Measurements from ENCODE around the gene SUGCT.
"Not testable (repeated sequence)": the region's sequence is repeated elsewhere in the genome, so short reads cannot be mapped to it uniquely, and the experiment has no call there.

SUGCT gene

DNA sequence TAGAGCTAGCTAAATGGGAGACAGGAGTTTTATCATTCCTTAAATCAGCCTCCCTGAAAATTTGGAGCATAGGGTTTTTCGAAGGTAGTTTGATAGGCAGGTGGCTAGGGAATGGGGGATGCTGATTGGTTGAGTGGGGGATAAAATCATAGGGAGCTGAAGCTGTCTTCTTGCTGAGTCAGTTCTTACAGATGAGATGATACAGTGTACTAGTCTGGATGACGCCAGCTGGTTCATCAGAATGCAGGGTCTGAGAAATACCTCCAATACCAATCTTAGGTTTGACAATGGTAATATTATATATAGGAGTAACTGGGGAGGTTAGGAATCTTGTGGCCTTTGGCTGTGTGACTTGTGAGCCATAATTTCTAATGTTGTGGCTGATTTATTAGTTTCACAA, 271.2 kb downstream of the SUGCT start:
- no peak for DNase-seq (ENCODE audit: low read depth)

DNA sequence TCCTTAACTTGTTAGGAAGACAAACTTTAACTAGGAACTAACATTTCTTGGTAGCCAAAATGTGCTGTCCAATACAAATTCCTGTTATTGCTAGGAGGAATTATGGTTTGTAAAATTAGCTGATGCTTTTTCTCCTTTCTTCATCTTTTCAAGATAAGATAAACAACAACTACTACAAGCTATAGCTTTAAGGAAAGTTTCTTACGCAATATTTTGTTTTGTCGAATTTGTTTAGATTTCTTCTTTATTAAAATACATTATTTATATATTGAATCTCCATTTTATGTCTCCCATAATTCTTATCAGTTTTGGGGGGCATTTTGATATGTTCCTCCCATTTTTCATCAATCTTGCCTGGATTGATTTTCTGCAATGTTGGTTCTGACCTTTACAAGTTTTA, 277.5 kb downstream of the SUGCT start:
- DNase-seq (ENCODE audit: low read depth): no peak

DNA sequence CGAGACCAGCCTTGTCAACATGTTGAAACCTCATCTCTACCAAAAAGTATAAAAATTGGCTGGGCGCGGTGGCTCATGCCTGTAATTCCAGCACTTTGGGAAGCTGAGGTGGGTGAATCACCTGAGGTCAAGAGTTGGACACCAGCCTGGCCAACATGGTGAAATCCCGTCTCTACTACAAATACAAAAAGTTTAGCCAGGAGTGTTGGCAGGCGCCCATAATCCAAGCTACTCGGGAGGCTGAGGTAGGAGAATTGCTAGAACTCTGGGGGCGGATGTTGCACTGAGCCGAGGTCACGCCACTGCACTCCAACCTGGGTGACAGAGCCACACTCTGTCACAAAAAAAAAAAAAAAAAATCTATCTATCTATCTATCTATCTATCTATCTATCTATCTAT, 279.9 kb downstream of the SUGCT start:
- not testable (repeated sequence) for DNase-seq (ENCODE audit: low read depth)

GRCh38 chr7:40418448-40418847, 283.6 kb downstream of the SUGCT start:
- no peak for DNase-seq (ENCODE audit: low read depth)

GRCh38 chr7:40418983-40419382, 284.2 kb downstream of the SUGCT start:
- DNase-seq (ENCODE audit: low read depth): no peak

DNA sequence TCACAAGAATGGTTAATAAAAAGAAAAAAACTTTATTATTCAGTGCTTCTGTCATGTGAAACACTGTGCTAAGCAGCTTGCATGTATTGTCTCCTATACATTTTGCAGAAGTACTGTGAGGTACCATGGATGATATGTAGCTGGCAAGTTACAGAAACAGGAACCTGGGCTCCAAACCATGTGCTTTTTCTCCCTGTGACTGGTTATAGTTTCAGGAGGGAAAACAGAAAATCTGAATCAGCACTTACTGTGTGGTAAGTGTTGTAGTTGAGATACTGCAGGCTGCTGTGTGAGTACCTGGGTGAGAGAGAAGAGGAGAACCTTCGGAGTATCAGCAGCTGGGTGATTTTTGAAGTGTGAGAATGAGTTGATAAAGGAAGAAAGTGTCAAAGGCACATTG, 285.0 kb downstream of the SUGCT start:
- no peak for DNase-seq (ENCODE audit: low read depth)

- DNase-seq (ENCODE audit: low read depth): no peak
Observed at GRCh38 chr7:40421433-40421832, 286.6 kb downstream of the SUGCT start.

- DNase-seq (ENCODE audit: low read depth): no peak
Observed at GRCh38 chr7:40425696-40426095, 290.9 kb downstream of the SUGCT start.

GRCh38 chr7:40428421-40428820, 293.6 kb downstream of the SUGCT start:
- DNase-seq (ENCODE audit: low read depth): no peak

GRCh38 chr7:40429826-40430225, 295.0 kb downstream of the SUGCT start:
- DNase-seq (ENCODE audit: low read depth): no peak

DNA sequence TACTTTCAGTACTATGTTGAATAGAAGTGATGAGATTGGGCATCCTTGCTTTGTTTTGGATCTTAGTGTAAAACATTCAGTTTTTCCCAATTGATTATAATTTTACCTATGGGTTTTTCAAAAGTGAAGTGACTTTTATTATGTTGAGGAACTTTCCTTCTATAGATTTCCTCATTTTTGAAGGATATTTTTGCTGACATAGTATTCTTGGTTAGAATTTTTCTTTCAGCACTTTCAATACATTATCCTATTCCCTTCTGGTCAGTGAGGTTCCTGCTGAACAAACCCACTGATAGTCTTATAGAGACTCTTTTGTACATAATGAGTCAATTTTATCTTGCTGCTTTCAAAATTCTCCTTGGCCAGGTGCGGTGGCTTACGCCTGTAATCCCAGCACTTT, 297.2 kb downstream of the SUGCT start:
- no peak for DNase-seq (ENCODE audit: low read depth)

GRCh38 chr7:40436710-40437109, 301.9 kb downstream of the SUGCT start:
- DNase-seq (ENCODE audit: low read depth): no peak

DNA sequence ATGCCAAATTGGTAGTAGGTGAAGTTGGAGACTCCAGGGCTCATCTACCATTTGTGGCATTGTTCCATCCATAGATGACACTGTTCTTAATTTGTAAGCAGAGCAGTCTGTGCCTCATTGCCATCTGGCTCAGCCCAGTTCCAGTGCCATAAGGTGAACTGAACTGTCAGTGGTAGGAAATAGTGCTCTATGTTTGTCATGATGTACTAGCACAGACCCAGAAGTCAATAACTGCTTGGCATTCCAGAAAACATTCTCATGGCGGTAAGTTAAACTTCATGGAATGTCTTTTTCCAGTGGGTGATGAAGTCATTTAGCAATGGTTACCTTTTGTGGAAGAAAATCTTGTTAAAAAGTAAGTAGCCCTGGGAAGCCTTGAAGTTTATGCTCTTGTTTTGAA, 302.7 kb downstream of the SUGCT start:
- no peak for DNase-seq (ENCODE audit: low read depth)

GRCh38 chr7:40437936-40438634, 303.3 kb downstream of the SUGCT start:
- no peak for DNase-seq (ENCODE audit: low read depth)

- DNase-seq (ENCODE audit: low read depth): no peak
Observed at GRCh38 chr7:40439686-40440085, 304.9 kb downstream of the SUGCT start.

DNA sequence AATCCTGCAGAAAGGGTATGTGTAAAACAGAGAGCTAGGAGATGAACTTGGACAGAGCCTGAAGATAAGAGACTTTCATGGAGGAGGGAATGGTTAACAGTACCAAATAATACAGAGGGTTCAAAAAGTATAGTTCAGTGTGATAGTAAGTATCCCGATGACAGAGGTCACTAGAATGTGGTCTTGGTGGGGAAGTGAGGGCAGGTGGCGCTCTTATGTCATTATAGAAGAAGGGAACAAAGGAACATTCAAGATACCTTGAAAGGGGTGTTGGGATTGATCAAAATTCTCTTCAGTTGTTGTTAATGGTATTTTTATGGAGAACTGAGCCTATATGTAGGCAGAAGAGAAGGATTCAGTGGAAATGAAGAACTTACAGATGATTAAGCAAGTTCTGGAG, 312.5 kb downstream of the SUGCT start:
- no peak for DNase-seq (ENCODE audit: low read depth)

DNA sequence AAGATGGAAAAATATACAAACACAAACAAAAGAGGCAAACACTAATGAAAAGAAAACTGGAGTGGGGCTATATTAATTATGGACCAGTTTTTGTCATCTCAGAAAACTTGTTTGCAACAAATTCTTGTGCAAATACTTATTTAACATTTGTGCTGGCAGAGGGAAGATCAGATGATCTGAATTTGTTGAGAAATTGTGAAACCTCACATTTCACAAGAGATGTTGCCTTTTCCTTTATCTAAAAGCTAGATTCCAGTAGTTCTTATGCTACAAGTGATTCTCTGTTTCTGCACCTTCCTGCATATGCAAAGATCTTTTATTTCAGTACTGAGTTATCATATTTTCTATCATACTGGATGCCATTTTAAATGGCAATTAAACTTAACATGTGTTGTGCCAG, 320.7 kb downstream of the SUGCT start:
- DNase-seq (ENCODE audit: low read depth): no peak

- no peak for DNase-seq (ENCODE audit: low read depth)
Observed at GRCh38 chr7:40457776-40458480, 323.1 kb downstream of the SUGCT start.

DNA sequence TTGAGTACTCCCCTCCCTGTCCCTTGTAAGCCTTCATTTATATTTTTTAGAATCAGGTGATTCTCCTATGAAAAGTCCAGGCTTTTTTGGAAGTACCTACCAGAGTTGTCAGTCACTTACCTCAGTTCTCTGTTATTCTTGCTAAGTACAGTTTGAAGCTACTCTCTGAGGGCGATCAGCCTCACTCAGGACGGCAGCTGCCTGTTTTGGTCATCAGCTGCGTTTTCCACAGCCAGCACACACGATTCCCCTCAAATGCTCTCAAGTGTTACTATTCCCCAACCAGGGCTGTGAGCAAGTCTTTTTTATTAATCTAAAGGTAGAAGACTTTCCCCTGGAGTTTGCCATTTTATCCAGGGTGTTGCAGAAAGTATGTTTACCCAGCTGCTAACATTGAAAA, 328.6 kb downstream of the SUGCT start:
- DNase-seq (ENCODE audit: low read depth): no peak

DNA sequence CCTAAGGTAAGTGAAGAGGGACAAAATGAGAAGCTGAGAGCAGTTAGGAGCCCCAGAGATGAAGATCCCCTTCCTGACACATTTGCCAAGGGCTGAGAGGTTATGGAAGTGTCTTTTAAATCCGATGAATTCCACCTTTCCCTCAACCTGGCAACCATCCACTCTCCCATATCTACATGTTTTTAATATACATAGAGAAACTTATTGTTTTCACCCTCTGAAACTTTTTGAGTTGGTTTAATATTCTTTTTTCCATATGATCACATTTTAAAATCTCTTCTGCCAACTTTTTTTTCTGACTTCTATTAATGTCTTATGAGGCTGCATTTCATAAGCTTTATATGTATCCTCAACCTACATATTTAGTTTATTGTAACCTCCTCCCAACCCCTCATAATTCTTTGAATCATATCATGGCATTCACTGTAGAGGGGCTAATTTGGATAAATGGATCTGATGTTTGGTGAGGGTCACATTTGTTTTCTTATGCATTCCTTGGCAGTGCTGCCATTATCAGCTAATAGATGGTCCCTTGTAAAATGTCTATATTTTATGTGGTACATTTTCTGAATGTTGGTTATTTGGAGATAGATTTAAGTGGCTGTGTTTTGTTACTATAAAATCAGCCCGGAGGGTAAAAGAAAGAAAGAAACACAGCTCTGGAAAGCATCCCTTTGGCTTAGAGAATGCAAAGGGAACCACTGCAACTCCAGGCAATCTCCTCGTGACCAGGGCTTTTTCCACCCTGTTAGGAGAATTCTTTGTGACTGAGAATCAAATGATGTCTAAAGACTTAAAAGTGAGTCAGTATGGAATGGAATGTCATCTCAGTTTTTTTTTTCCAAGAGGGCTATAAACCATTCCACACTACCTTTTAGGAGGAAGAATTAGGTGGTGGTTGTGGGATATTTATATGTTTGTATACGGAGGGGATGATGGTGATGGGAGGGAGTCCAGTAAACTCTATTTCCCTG, 334.4 kb downstream of the SUGCT start:
- DNase-seq (ENCODE audit: low read depth): no peak

- DNase-seq (ENCODE audit: low read depth): no peak
Observed at GRCh38 chr7:40470091-40470592, 335.3 kb downstream of the SUGCT start.

- DNase-seq (ENCODE audit: low read depth): no peak
Observed at GRCh38 chr7:40470817-40471216, 336.0 kb downstream of the SUGCT start.

DNA sequence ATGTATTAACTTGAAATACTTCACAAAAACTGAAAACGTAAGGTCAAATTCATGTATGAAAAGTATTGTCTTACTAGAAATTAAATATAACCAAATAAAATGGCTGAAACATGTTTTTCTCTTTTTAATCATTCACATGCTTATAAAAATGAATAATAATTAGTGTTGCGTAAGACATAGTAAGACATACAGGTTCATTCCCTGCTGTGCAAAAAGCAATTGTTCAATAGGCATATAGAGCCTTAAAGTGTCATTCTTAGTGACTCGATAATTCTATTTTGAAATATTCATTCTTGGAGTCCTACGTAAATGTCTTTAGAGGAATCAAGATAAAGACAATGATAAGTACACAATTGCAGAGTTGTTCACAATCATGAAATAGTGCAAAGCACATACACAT, 337.1 kb downstream of the SUGCT start:
- no peak for DNase-seq (ENCODE audit: low read depth)

Measured in stimulated activated CD8-positive, alpha-beta memory T cell treated with anti-CD3 and anti-CD28 coated beads, Interleukin-15, amount 100 ng/mL, for 24 hours (primary cell).